K562 (cell line): ENCODE measurements around the gene LRRC4C. TPM values are rescaled to one million over a fixed set of nuclear protein-coding genes. Genes with fewer than 3 reads are reported as not detected.

ENCODE experiments used
- ATAC-seq: fragments of 200-7000 bp; cut with Tn5 transposase; 3 replicates; pipeline ENCODE4 v1.9.1; 2020; ENCODE audit warnings: moderate library complexity
- BruUV-seq: library from RNA; stranded (reverse); fragments of 400-500 nt; replicated peaks from 2 replicates; lab custom pipeline; 2021; lab: Mats Ljungman, UMichigan
- CTCF ChIA-PET: fragments of 300-600 bp; formaldehyde crosslinking; extraction: SDS; loops from one replicate; lab custom pipeline; 2021; ENCODE audit warnings: low intra/inter-chr PET ratio; lab: Yijun Ruan, JAX
- POLR2A ChIA-PET: fragments of 300-600, 350-650 bp; sonication (Branson Sonifier 250); formaldehyde crosslinking; extraction: SDS; loops from one replicate; lab custom pipeline; 2021; ENCODE audit warnings: antibody characterized with exemption, inconsistent platforms; lab: Yijun Ruan, JAX
- DNase-seq, 4 experiments: peaks; one replicate each; pipeline versions ENCODE4 v3.0.0 to v3.0.0-alpha.2; 2011 to 2018; ENCODE audit warnings: low spot score in 3 of 4, mixed read lengths in 3 of 4; ENCODE audit errors: extremely low read depth in 1 of 4
- FAIRE-seq: peaks from 2 replicates; lab custom pipeline; 2011; peaks lifted over from hg19 to GRCh38; lab: Jason Lieb, UNC
- H2AFZ ChIP-seq: 2 replicates; pipeline ENCODE4 v1.6.0; 2011; ENCODE audit warnings: low read depth, low read length, control low read depth, inconsistent platforms
- H3K27ac ChIP-seq: fragments of 200-600 bp; 3 replicates; pipeline ENCODE4 v1.8.0; 2011; ENCODE audit warnings: low read depth, mild to moderate bottlenecking, control low read depth, inconsistent platforms, low read length, moderate library complexity, mixed read lengths; ENCODE audit errors: extremely low read depth
- H3K27me3 ChIP-seq, 2 experiments: fragments of 300-600 bp in 1 of 2; 2 replicates in 1 of 2; 3 replicates in 1 of 2; pipeline versions ENCODE4 v1.6.0 to v1.8.0; 2011; ENCODE audit warnings: inconsistent platforms in 2 of 2, low read length in 2 of 2, mild to moderate bottlenecking in 1 of 2, mixed read lengths in 1 of 2, moderate library complexity in 1 of 2; ENCODE audit not compliant: control insufficient read depth in 2 of 2, insufficient read depth in 2 of 2
- H3K36me3 ChIP-seq: fragments of 300-600 bp; 3 replicates; pipeline ENCODE4 v1.8.0; 2011; ENCODE audit warnings: mild to moderate bottlenecking, low read length, inconsistent platforms; ENCODE audit not compliant: control insufficient read depth, insufficient read depth
- H3K4me1 ChIP-seq, 2 experiments: fragments of 200-600 bp in 1 of 2; replicated peaks in 1 of 2; 2 replicates in 1 of 2; 3 replicates in 1 of 2; pipeline versions ENCODE4 v1.5.1 to v1.8.0; 2011; ENCODE audit warnings: inconsistent platforms in 2 of 2, low read length in 2 of 2, mild to moderate bottlenecking in 1 of 2, mixed read lengths in 1 of 2, moderate library complexity in 1 of 2; ENCODE audit not compliant: control insufficient read depth in 2 of 2, insufficient read depth in 2 of 2
- H3K4me2 ChIP-seq: 2 replicates; pipeline ENCODE4 v1.6.1; 2011; ENCODE audit warnings: low read length, control low read depth, inconsistent platforms, mixed read lengths; ENCODE audit not compliant: insufficient read depth
- H3K4me3 ChIP-seq: fragments of 200-600 bp; sonication (generic), shearing (Covaris generic); 2 replicates; pipeline ENCODE4 v1.5.1; 2016; ENCODE audit warnings: control low read depth, inconsistent platforms
- H3K79me2 ChIP-seq: fragments of 200-600 bp; 3 replicates; pipeline ENCODE4 v1.8.0; 2011; ENCODE audit warnings: low read length, inconsistent platforms; ENCODE audit not compliant: control insufficient read depth, insufficient read depth
- H3K9ac ChIP-seq, 2 experiments: 2 replicates each; pipeline versions ENCODE4 v1.6.0 to v1.6.1; 2011; ENCODE audit warnings: low read depth in 2 of 2, low read length in 2 of 2, control low read depth in 1 of 2, inconsistent platforms in 1 of 2, mild to moderate bottlenecking in 1 of 2, mixed read lengths in 1 of 2; ENCODE audit not compliant: insufficient read depth in 1 of 2
- H3K9me1 ChIP-seq: one replicate; pipeline ENCODE4 v1.6.0; 2011; ENCODE audit warnings: inconsistent platforms, mild to moderate bottlenecking, low read length, moderate library complexity; ENCODE audit not compliant: control insufficient read depth, insufficient read depth
- H3K9me3 ChIP-seq: replicated peaks from 2 replicates; pipeline ENCODE4 v1.5.1; 2011; ENCODE audit warnings: low read depth, low read length, inconsistent platforms; ENCODE audit not compliant: control insufficient read depth, insufficient read depth
- H4K20me1 ChIP-seq: replicated peaks from 2 replicates; pipeline ENCODE4 v1.6.1; 2011; ENCODE audit warnings: low read length, inconsistent platforms, mixed read lengths; ENCODE audit not compliant: control insufficient read depth, insufficient read depth
- CREB1 ChIP-seq, 2 experiments: sonication (generic) in 1 of 2; formaldehyde crosslinking in 1 of 2; IDR thresholded peaks; 2 replicates each; pipeline versions ENCODE4 v1.6.1 to v1.8.0; 2012 to 2022; ENCODE audit warnings: inconsistent platforms in 1 of 2, mild to moderate bottlenecking in 1 of 2, missing genetic modification reagents in 1 of 2, moderate library complexity in 1 of 2
- MCM3 ChIP-seq: fragments of 450-650 bp; IDR thresholded peaks from 2 replicates; pipeline ENCODE4 v1.6.1; 2016
- POLR2B ChIP-seq: fragments of 450-650 bp; IDR thresholded peaks from 2 replicates; pipeline ENCODE4 v1.6.1; 2018; ENCODE audit warnings: low read depth; ENCODE audit not compliant: partially characterized antibody
- POLR2H ChIP-seq: IDR thresholded peaks from 2 replicates; pipeline ENCODE4 v1.6.1; 2016; ENCODE audit warnings: missing genetic modification characterization, low read depth, mild to moderate bottlenecking, control low read depth, missing compliant biosample characterization, moderate library complexity
- RNF2 ChIP-seq: sonication (generic); IDR thresholded peaks from 2 replicates; pipeline ENCODE4 v1.6.1; 2016
- SRF ChIP-seq, 2 experiments: fragments of 250-450, 450-650 bp in 1 of 2; sonication (Bioruptor Pico) in 1 of 2; sonication (generic) in 1 of 2; formaldehyde crosslinking; IDR thresholded peaks; 2 replicates each; pipeline versions ENCODE4 v1.5.0 to v1.5.1; 2020 to 2022; ENCODE audit warnings: mild to moderate bottlenecking in 1 of 2, missing genetic modification reagents in 1 of 2
- ZFP30 ChIP-seq: fragments of 250-450 bp; sonication (Bioruptor Pico); IDR thresholded peaks from 2 replicates; pipeline ENCODE4 v1.8.0; 2022; ENCODE audit warnings: moderate library complexity, mild to moderate bottlenecking, inconsistent platforms, borderline replicate concordance
- ZNF133 ChIP-seq: fragments of 250-450 bp; sonication (Bioruptor Pico); IDR thresholded peaks from 2 replicates; pipeline ENCODE4 v1.4.0; 2020; ENCODE audit warnings: mild to moderate bottlenecking
- ZNF347 ChIP-seq: fragments of 450-650 bp; formaldehyde crosslinking; IDR thresholded peaks from 2 replicates; pipeline ENCODE4 v1.4.0; 2020; ENCODE audit warnings: low read depth, mild to moderate bottlenecking, moderate library complexity
- ZNF408 ChIP-seq: fragments of 250-450 bp; sonication (Bioruptor Pico); IDR thresholded peaks from 2 replicates; pipeline ENCODE4 v1.4.0; 2020; ENCODE audit warnings: low read depth, mild to moderate bottlenecking, moderate library complexity
- WGBS: fragments of 100-300 bp; shearing (Covaris generic); methylation state at CpG from one replicate; pipeline ENCODE4 v1.1.6; 2016; ENCODE audit warnings: low coverage, mixed read lengths; ENCODE audit not compliant: insufficient coverage; ENCODE audit errors: missing lambda C conversion rate; 5-methylcytosine and 5-hydroxymethylcytosine counted together
- in situ Hi-C: fragments of 300-500 bp; cut with MboI; formaldehyde crosslinking; loops from 4 replicates; pipeline ENCODE4 v1.15.0; 2018; ENCODE audit warnings: inconsistent platforms, mixed read lengths
- intact Hi-C: fragments of 100-400 bp; cut with micrococcal nuclease; formaldehyde crosslinking; loops from 2 replicates; pipeline ENCODE4 v1.14.2; 2022
- polyA plus RNA-seq, 8 experiments: library from polyadenylated mRNA; depleted of rRNA in 4 of 8; stranded (reverse) in 5 of 8; unstranded in 3 of 8; fragments of >200 nt; fragmentation: Nextera tagmentation in 2 of 8; fragmentation: Illumina TruSeq in 1 of 8; extraction: Ambion mirVana in 2 of 8; extraction: Trizol in 1 of 8; gene quantifications; 2 replicates each; pipeline versions ENCODE4 v1.2.1 to v1.2.3, GENCODE V29; 2011 to 2014; ENCODE audit warnings: inconsistent platforms in 1 of 8, missing spikeins in 1 of 8
- total RNA-seq, 7 experiments: library from RNA; depleted of rRNA in 6 of 7; stranded (reverse); fragments of >200 nt in 6 of 7; fragmentation: Illumina TruSeq in 2 of 7; extraction: Trizol in 2 of 7; gene quantifications; 2 replicates each; pipeline versions ENCODE4 v1.2.1 to v1.2.3, GENCODE V29; 2011 to 2021; ENCODE audit warnings: low replicate concordance in 1 of 7
- TF ChIP-seq, protein P1 (sequence below): sonication (generic); formaldehyde crosslinking; IDR thresholded peaks from 2 replicates; pipeline ENCODE4 v1.8.0; 2022; ENCODE audit warnings: mild to moderate bottlenecking, missing genetic modification reagents
- TF ChIP-seq, protein P2 (sequence below), 2 experiments: fragments of 150-350 bp in 1 of 2; IDR thresholded peaks; 2 replicates each; pipeline ENCODE4 v1.6.1; 2012 to 2016; ENCODE audit warnings: low read depth in 2 of 2, low read length in 2 of 2, mild to moderate bottlenecking in 1 of 2, moderate library complexity in 1 of 2

LRRC4C gene
- total and polyA plus RNA-seq, 9 of the 15 experiments (the other 6 are each of a cell fraction or from before 2014, with no cell fraction given), result not detected

DNA sequence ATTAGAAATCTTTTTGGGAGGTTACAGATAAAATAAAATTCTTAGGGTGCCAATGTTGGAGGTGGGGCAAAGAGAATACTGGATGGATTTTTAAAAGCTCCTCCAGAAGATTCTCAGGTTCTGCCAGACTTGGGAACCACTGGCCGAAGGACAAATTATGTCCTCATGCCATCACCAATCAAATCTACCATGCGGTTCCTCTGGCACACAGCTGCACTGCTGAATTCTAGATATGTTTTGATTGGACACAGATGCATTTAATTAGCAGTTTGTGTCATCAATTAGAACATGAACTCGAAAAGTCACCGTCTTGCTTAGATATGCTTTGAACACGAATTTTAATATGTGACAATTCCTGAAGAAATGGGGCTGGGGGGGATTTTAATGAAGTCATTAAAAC lies 1269.2 kb downstream of the LRRC4C start:
- FAIRE-seq (no peak), DNase-seq (no peak), ATAC-seq (no peak)
- Histone ChIP-seq H3K9me3 (no peaks in the 10 kb centered on the region), H4K20me1 (no peaks in the 10 kb centered on the region), H3K4me2 (no peak overlapping the region), H3K4me1 (no peaks in the 10 kb centered on the region), H3K27ac (no peak overlapping the region), H3K9me1 (no peaks in the 10 kb centered on the region), H3K4me3 (no peak overlapping the region), H3K36me3 (no peaks in the 10 kb centered on the region), H3K79me2 (no peaks in the 10 kb centered on the region), H3K27me3 (no peaks in the 10 kb centered on the region), H3K9ac (no peak overlapping the region), H2AFZ (no peak overlapping the region)
- CTCF ChIA-PET, result no interaction called here
- intact Hi-C loops, result no loop called here
- BruUV-seq, result no TSS peak
- POLR2A ChIA-PET, result no interaction called here
- in situ Hi-C loops, result no loop called here
- no peak for TF ChIP-seq ZNF347 (CRISPR knock-in tag)
- TF ChIP-seq ZNF133 (CRISPR knock-in tag), result no peak
- TF ChIP-seq, protein P1, sequence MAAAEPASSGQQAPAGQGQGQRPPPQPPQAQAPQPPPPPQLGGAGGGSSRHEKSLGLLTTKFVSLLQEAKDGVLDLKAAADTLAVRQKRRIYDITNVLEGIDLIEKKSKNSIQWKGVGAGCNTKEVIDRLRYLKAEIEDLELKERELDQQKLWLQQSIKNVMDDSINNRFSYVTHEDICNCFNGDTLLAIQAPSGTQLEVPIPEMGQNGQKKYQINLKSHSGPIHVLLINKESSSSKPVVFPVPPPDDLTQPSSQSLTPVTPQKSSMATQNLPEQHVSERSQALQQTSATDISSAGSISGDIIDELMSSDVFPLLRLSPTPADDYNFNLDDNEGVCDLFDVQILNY (CRISPR knock-in tag), result no peak
- no peak for TF ChIP-seq RNF2
- TF ChIP-seq, protein P2, sequence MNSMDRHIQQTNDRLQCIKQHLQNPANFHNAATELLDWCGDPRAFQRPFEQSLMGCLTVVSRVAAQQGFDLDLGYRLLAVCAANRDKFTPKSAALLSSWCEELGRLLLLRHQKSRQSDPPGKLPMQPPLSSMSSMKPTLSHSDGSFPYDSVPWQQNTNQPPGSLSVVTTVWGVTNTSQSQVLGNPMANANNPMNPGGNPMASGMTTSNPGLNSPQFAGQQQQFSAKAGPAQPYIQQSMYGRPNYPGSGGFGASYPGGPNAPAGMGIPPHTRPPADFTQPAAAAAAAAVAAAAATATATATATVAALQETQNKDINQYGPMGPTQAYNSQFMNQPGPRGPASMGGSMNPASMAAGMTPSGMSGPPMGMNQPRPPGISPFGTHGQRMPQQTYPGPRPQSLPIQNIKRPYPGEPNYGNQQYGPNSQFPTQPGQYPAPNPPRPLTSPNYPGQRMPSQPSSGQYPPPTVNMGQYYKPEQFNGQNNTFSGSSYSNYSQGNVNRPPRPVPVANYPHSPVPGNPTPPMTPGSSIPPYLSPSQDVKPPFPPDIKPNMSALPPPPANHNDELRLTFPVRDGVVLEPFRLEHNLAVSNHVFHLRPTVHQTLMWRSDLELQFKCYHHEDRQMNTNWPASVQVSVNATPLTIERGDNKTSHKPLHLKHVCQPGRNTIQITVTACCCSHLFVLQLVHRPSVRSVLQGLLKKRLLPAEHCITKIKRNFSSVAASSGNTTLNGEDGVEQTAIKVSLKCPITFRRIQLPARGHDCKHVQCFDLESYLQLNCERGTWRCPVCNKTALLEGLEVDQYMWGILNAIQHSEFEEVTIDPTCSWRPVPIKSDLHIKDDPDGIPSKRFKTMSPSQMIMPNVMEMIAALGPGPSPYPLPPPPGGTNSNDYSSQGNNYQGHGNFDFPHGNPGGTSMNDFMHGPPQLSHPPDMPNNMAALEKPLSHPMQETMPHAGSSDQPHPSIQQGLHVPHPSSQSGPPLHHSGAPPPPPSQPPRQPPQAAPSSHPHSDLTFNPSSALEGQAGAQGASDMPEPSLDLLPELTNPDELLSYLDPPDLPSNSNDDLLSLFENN (IDR thresholded peaks at IDR 0.05; ENCODE audit: low read depth in 2 of 2, low read length in 2 of 2), result no peak
- no peak for TF ChIP-seq SRF (CRISPR knock-in tag; IDR thresholded peaks at IDR 0.05)
- TF ChIP-seq POLR2B, result no peak
- TF ChIP-seq MCM3, result no peak
- TF ChIP-seq ZNF408 (CRISPR knock-in tag), result no peak
- no peak for TF ChIP-seq CREB1 (IDR thresholded peaks at IDR 0.05)
- TF ChIP-seq CREB1 (CRISPR knock-in tag; IDR thresholded peaks at IDR 0.05), result no peak
- no peak for TF ChIP-seq POLR2H (tag)
- TF ChIP-seq ZFP30, result no peak
- WGBS, result 0% methylated on average over 5 of the region's 5 CpGs
